ENCODE measurements around the gene PAX7.

The PAX7 gene

GRCh38 chr1:18599086-18599485 lies 31.6 kb upstream of the PAX7 start:
- TF ChIP-seq CTCF (IDR thresholded peaks at IDR 0.05) = no peak

- TF ChIP-seq CTCF (IDR thresholded peaks at IDR 0.05) = no peak
Observed at GRCh38 chr1:18599704-18600103, 30.9 kb upstream of the PAX7 start.

- no peak for TF ChIP-seq CTCF (IDR thresholded peaks at IDR 0.05)
Observed at GRCh38 chr1:18602533-18603211, 28.0 kb upstream of the PAX7 start.

- no peak for TF ChIP-seq CTCF (IDR thresholded peaks at IDR 0.05)
Observed at GRCh38 chr1:18603212-18603852, 27.3 kb upstream of the PAX7 start.

GRCh38 chr1:18606443-18607288 lies 24.0 kb upstream of the PAX7 start:
- no peak for TF ChIP-seq CTCF (IDR thresholded peaks at IDR 0.05)

GRCh38 chr1:18607289-18607760 lies 23.3 kb upstream of the PAX7 start:
- no peak for TF ChIP-seq CTCF (IDR thresholded peaks at IDR 0.05)

- TF ChIP-seq CTCF (IDR thresholded peaks at IDR 0.05) = no peak
Observed at GRCh38 chr1:18608534-18608933, 22.1 kb upstream of the PAX7 start.

All from LNCAP (cell line).